Measurements from ENCODE around the gene ARVCF. TPM values are rescaled to one million over a fixed set of nuclear protein-coding genes. Genes with fewer than 3 reads are reported as not detected.

Gene ARVCF
- total RNA-seq, 1 donor = 27.1 TPM

GRCh38 chr22:19943082-19944026, 73.3 kb downstream of the ARVCF start:
- H4K20me1 ChIP-seq (ENCODE audit: insufficient read depth, low read length) = peaks cover 3% of the 10 kb centered on the region
- H2AFZ ChIP-seq (ENCODE audit: low read length) = peak overlapping the region; percentile 83
- peak overlapping the region; percentile 73 for H3K4me3 ChIP-seq (ENCODE audit: insufficient read depth, low read length)
- peaks cover 47% of the 10 kb centered on the region for H3K4me1 ChIP-seq (ENCODE audit: insufficient read depth, low read length)
- DNase-seq (ENCODE audit: insufficient read length, low spot score, missing footprints) = peak; percentile 98
- peak overlapping the region; percentile 99 for H3K4me2 ChIP-seq (ENCODE audit: insufficient read depth, low read length)
- no peaks in the 10 kb centered on the region for H3K9me3 ChIP-seq (ENCODE audit: low read depth, low read length)
- H3K79me2 ChIP-seq (ENCODE audit: insufficient read depth, low read length) = peaks cover 59% of the 10 kb centered on the region
- TF ChIP-seq CTCF (IDR thresholded peaks at IDR 0.05; ENCODE audit: extremely low read depth, low read depth, low read length) = peak; percentile 28
- H3K27ac ChIP-seq (ENCODE audit: low read depth, low read length) = peak overlapping the region; percentile 99
- H3K36me3 ChIP-seq (ENCODE audit: insufficient read depth, low read length) = no peaks in the 10 kb centered on the region
- no peaks in the 10 kb centered on the region for H3K27me3 ChIP-seq (ENCODE audit: insufficient read depth, low read length)

GRCh38 chr22:19942157-19943081, 74.2 kb downstream of the ARVCF start:
- Histone ChIP-seq H3K9me3 (ENCODE audit: low read depth, low read length) (no peaks in the 10 kb centered on the region), H3K36me3 (ENCODE audit: insufficient read depth, low read length) (no peaks in the 10 kb centered on the region), H3K4me3 (ENCODE audit: insufficient read depth, low read length) (peak overlapping the region; percentile 73), H2AFZ (ENCODE audit: low read length) (peak overlapping the region; percentile 83), H3K27ac (ENCODE audit: low read depth, low read length) (peak overlapping the region; percentile 99), H3K79me2 (ENCODE audit: insufficient read depth, low read length) (peaks cover 60% of the 10 kb centered on the region), H3K27me3 (ENCODE audit: insufficient read depth, low read length) (no peaks in the 10 kb centered on the region), H3K4me1 (ENCODE audit: insufficient read depth, low read length) (peaks cover 39% of the 10 kb centered on the region), H3K4me2 (ENCODE audit: insufficient read depth, low read length) (peak overlapping the region; percentile 99), H4K20me1 (ENCODE audit: insufficient read depth, low read length) (no peaks in the 10 kb centered on the region)
- peak; percentile 98 for DNase-seq (ENCODE audit: insufficient read length, low spot score, missing footprints)
- no peak for TF ChIP-seq CTCF (IDR thresholded peaks at IDR 0.05; ENCODE audit: extremely low read depth, low read depth, low read length)

GRCh38 chr22:19941365-19942082, 75.1 kb downstream of the ARVCF start, which contains the start of the genes COMT and TXNRD2:
TSS of gene COMT (plus strand) at chr22:19941772. CDS start at chr22:19962527, 20,755 bp downstream.
TSS of gene TXNRD2 (minus strand) at chr22:19941818. CDS start at chr22:19941803, 15 bp downstream.
- TF ChIP-seq CTCF (IDR thresholded peaks at IDR 0.05; ENCODE audit: extremely low read depth, low read depth, low read length) = no peak
- peak; percentile 97 for DNase-seq (ENCODE audit: insufficient read length, low spot score, missing footprints)
- H3K4me1 ChIP-seq (ENCODE audit: insufficient read depth, low read length) = peaks cover 34% of the 10 kb centered on the region

More at GRCh38 chr22:19941365-19942082, 75.1 kb downstream of the ARVCF start, which contains the start of the genes COMT and TXNRD2:
- peak within 1 kb of the TSS; percentile 99 for H3K4me2 ChIP-seq (ENCODE audit: insufficient read depth, low read length)
- peak within 1 kb of the TSS; percentile 73 for H3K4me3 ChIP-seq (ENCODE audit: insufficient read depth, low read length)
- H4K20me1 ChIP-seq (ENCODE audit: insufficient read depth, low read length) = no peaks in the 10 kb centered on the region
- no peaks in the 10 kb centered on the region for H3K9me3 ChIP-seq (ENCODE audit: low read depth, low read length)
- H3K27ac ChIP-seq (ENCODE audit: low read depth, low read length) = peak within 1 kb of the TSS; percentile 99
- no peaks in the 10 kb centered on the region for H3K36me3 ChIP-seq (ENCODE audit: insufficient read depth, low read length)
- H3K79me2 ChIP-seq (ENCODE audit: insufficient read depth, low read length) = peaks cover 57% of the 10 kb centered on the region
- no peaks in the 10 kb centered on the region for H3K27me3 ChIP-seq (ENCODE audit: insufficient read depth, low read length)
- H2AFZ ChIP-seq (ENCODE audit: low read length) = peak within 1 kb of the TSS; percentile 83
